ENCODE results near the gene SLX4IP. TPM values are rescaled to one million over a fixed set of nuclear protein-coding genes. Genes with fewer than 3 reads are reported as not detected.

The SLX4IP gene
- total and polyA plus RNA-seq, 2 of the 13 experiments (the other 11 are each of a cell fraction or from before 2014, with no cell fraction given): 3.6 to 7.3 TPM

GRCh38 chr20:10430000-10430466, 5.1 kb upstream of the SLX4IP start:
- CTCF ChIA-PET (ENCODE audit: low intra/inter-chr PET ratio, low total read pairs): no interaction called here
- DNase-seq (ENCODE audit: low spot score) (peak; percentile 80), FAIRE-seq (no peak), ATAC-seq (no peak)
- Histone ChIP-seq H3K36me3 (replicated peaks in 1 of 2; ENCODE audit: control insufficient read depth in 1 of 2, insufficient read depth in 2 of 2, low read length in 2 of 2) (peaks cover 4 to 22% of the 10 kb centered on the region in 2 experiments; a peak in 3 of 5 replicates), H3K9ac (ENCODE audit: insufficient read depth, low read depth, low read length) (no peak overlapping the region), H3K27ac (ENCODE audit: extremely low read length, insufficient read depth, low read length) (peak overlapping the region; percentile 62), H3K4me3 (replicated peaks in 1 of 3; ENCODE audit: insufficient read depth in 1 of 3, low read depth in 2 of 3, low read length in 3 of 3) (peak overlapping the region in 1 of 3 experiments; percentile 10; a peak in 1 of 6 replicates), H3K79me2 (ENCODE audit: insufficient read depth, low read length) (peaks cover 89% of the 10 kb centered on the region), H2AFZ (ENCODE audit: low read length) (no peak overlapping the region), H4K20me1 (ENCODE audit: insufficient read depth, low read length) (peaks cover 23% of the 10 kb centered on the region), H3K9me3 (ENCODE audit: low read length) (no peaks in the 10 kb centered on the region), H3K4me2 (ENCODE audit: low read depth, low read length) (peak overlapping the region; percentile 36), H3K27me3 (ENCODE audit: control insufficient read depth in 1 of 2, insufficient read depth in 2 of 2, low read length in 2 of 2) (no peaks in the 10 kb centered on the region; a peak in 1 of 5 replicates), H3K4me1 (ENCODE audit: insufficient read depth, low read length) (peaks cover 63% of the 10 kb centered on the region)
- no TSS peak for BruUV-seq (replicated peaks)
- in situ Hi-C loops (cut with HindIII; ENCODE audit: extremely low pct_ligation_motif_present, low pct_unique_long_range_greater_than_20kb): loop anchor here (5.0 to 25.0 kb wide), 6 partner anchors 112 to 1107 kb away; no protein-coding TSS in a partner anchor
- intact Hi-C loops (cut with micrococcal nuclease; ENCODE audit: unreplicated experiment): loop anchor here (5.0 to 10.0 kb wide), 3 partner anchors 205 to 1112 kb away; no protein-coding TSS in a partner anchor
- POLR2A ChIA-PET: interaction anchor here (1.8 kb wide), 1 partner anchor 114 kb away, joined by 4 read pairs; no protein-coding TSS in a partner anchor
- TF ChIP-seq RCOR2 (CRISPR knock-in tag; IDR thresholded peaks at IDR 0.05) (no peak), ZNF484 (CRISPR knock-in tag; IDR thresholded peaks at IDR 0.05; ENCODE audit: borderline replicate concordance, low read depth) (no peak), DDIT3 (CRISPR knock-in tag; IDR thresholded peaks at IDR 0.05) (no peak), ZNF710 (CRISPR knock-in tag; IDR thresholded peaks at IDR 0.05; ENCODE audit: borderline replicate concordance) (no peak), ZNF260 (CRISPR knock-in tag; IDR thresholded peaks at IDR 0.05; ENCODE audit: borderline replicate concordance, low read depth) (no peak), ZNF672 (CRISPR knock-in tag; IDR thresholded peaks at IDR 0.05) (no peak), CREB1 (IDR thresholded peaks at IDR 0.05) (no peak), CREB1 (CRISPR knock-in tag; IDR thresholded peaks at IDR 0.05) (no peak), FOXC1 (CRISPR knock-in tag; IDR thresholded peaks at IDR 0.05; ENCODE audit: borderline replicate concordance) (no peak), ZNF503 (CRISPR knock-in tag; IDR thresholded peaks at IDR 0.05) (no peak), ZKSCAN1 (IDR thresholded peaks at IDR 0.05; ENCODE audit: low read length) (no peak), ZBTB1 (CRISPR knock-in tag; IDR thresholded peaks at IDR 0.05; ENCODE audit: borderline replicate concordance) (no peak), RAD51 (IDR thresholded peaks at IDR 0.05; ENCODE audit: borderline replicate concordance) (no peak), ZNF121 (CRISPR knock-in tag; IDR thresholded peaks at IDR 0.05) (no peak), BCLAF1 (IDR thresholded peaks at IDR 0.05) (no peak), POLR2AphosphoS2 (IDR thresholded peaks at IDR 0.05; ENCODE audit: low read depth, low read length) (no peak), CREBL2 (CRISPR knock-in tag; IDR thresholded peaks at IDR 0.05; ENCODE audit: borderline replicate concordance) (no peak), ZNF841 (CRISPR knock-in tag; IDR thresholded peaks at IDR 0.05; ENCODE audit: borderline replicate concordance) (no peak)
